Fibroblast of lung (primary cell): ENCODE measurements around the gene MBD5. TPM values are rescaled to one million over a fixed set of nuclear protein-coding genes. Genes with fewer than 3 reads are reported as not detected.

Source experiments
- DNase-seq, 2 donors: peaks; one replicate each; pipeline versions ENCODE4 v3.0.0 to v3.0.0-alpha.2; 2010; ENCODE audit warnings: low read depth in 2 of 2
- H2AFZ ChIP-seq: 2 replicates; pipeline ENCODE4 v1.5.1; 2012; ENCODE audit warnings: low read length, control low read depth, inconsistent platforms
- H3K27ac ChIP-seq: 2 replicates; pipeline ENCODE4 v1.5.1; 2011; ENCODE audit warnings: low read length, control low read depth; ENCODE audit not compliant: insufficient read depth
- H3K27me3 ChIP-seq: 2 replicates; pipeline ENCODE4 v1.5.1; 2011; ENCODE audit warnings: mild to moderate bottlenecking, low read length; ENCODE audit not compliant: control insufficient read depth, insufficient read depth
- H3K36me3 ChIP-seq: 2 replicates; pipeline ENCODE4 v1.5.1; 2011; ENCODE audit warnings: low read length; ENCODE audit not compliant: control insufficient read depth, insufficient read depth
- H3K4me1 ChIP-seq: 2 replicates; pipeline ENCODE4 v1.5.1; 2011; ENCODE audit warnings: low read length; ENCODE audit not compliant: control insufficient read depth, insufficient read depth; ENCODE audit errors: extremely low read depth
- H3K4me2 ChIP-seq: 2 replicates; pipeline ENCODE4 v1.5.1; 2011; ENCODE audit warnings: low read length, control low read depth; ENCODE audit not compliant: insufficient read depth; ENCODE audit errors: extremely low read depth
- H3K4me3 ChIP-seq, 4 experiments: fragments of 200-600 bp in 1 of 4; sonication (generic) in 1 of 4; replicated peaks in 1 of 4; 2 replicates each; pipeline ENCODE4 v1.5.1; 2011 to 2016; ENCODE audit warnings: low read length in 4 of 4, low read depth in 3 of 4, mild to moderate bottlenecking in 3 of 4, control low read depth in 2 of 4, inconsistent platforms in 1 of 4, mixed read lengths in 1 of 4; ENCODE audit not compliant: insufficient read depth in 1 of 4; ENCODE audit errors: control extremely low read depth in 1 of 4
- H3K79me2 ChIP-seq: 2 replicates; pipeline ENCODE4 v1.5.1; 2012; ENCODE audit warnings: mild to moderate bottlenecking, low read length, inconsistent platforms; ENCODE audit not compliant: control insufficient read depth, insufficient read depth
- H3K9ac ChIP-seq: 2 replicates; pipeline ENCODE4 v1.5.1; 2011; ENCODE audit warnings: mild to moderate bottlenecking, low read length, control low read depth; ENCODE audit not compliant: insufficient read depth
- H3K9me3 ChIP-seq: 2 replicates; pipeline ENCODE4 v1.5.1; 2012; ENCODE audit warnings: low read depth, low read length; ENCODE audit not compliant: control insufficient read depth, insufficient read depth
- H4K20me1 ChIP-seq: 2 replicates; pipeline ENCODE4 v1.5.1; 2011; ENCODE audit warnings: low read length; ENCODE audit not compliant: control insufficient read depth, insufficient read depth; ENCODE audit errors: extremely low read depth
- EZH2 ChIP-seq: IDR thresholded peaks from 2 replicates; pipeline ENCODE4 v1.5.1; 2012; ENCODE audit warnings: low read length, control low read depth, mild to moderate bottlenecking; ENCODE audit errors: missing control alignments
- polyA plus RNA-seq, 2 donors: library from polyadenylated mRNA; depleted of rRNA in 1 of 2; stranded (reverse) in 1 of 2; unstranded in 1 of 2; fragments of >200 nt; gene quantifications; 2 replicates each; pipeline ENCODE4 v1.2.1, GENCODE V29; 2011 to 2012; ENCODE audit warnings: missing spikeins in 1 of 2
- total RNA-seq: library from RNA; depleted of rRNA; stranded (reverse); fragments of >200 nt; gene quantifications from 2 replicates; pipeline ENCODE4 v1.2.1, GENCODE V29; 2014
- TF ChIP-seq, protein P1 (sequence below), 2 donors: IDR thresholded peaks in 1 of 2; conservative IDR thresholded peaks in 1 of 2; 1 replicate in 1 of 2; 2 replicates in 1 of 2; pipeline ENCODE4 v1.5.1; 2011 to 2012; ENCODE audit warnings: low read length in 2 of 2, control low read depth in 1 of 2, inconsistent platforms in 1 of 2, low read depth in 1 of 2, mild to moderate bottlenecking in 1 of 2

Gene MBD5
- total and polyA plus RNA-seq, 2 donors (not counting 1 experiment from before 2014, with no cell fraction given), result 26.1 to 32.4 TPM

DNA sequence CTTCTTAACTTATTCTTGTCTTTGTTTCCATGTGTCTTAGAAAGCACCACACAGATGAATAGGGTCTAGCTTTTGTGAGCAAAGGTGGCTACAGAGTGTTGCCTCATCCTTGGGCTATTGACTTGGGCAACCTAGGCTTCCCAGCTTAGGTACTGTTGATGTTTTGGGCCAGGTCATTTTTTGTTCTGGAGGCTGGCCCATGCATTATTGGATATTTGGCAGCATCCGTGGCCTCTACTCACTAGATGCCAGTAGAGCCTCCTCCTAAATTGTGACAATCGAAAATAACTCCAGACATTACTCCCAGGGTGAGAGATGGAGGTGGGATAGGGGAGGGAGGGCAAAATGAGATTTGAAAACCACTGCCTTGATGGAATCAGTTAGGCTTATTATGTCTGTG lies 496.4 kb downstream of the MBD5 start:
- DNase-seq, result no peak
- Histone ChIP-seq H3K27ac (no peak overlapping the region), H3K9me3 (no peaks in the 10 kb centered on the region), H3K4me2 (no peak overlapping the region), H3K4me3 (no peak overlapping the region), H3K27me3 (no peaks in the 10 kb centered on the region), H2AFZ (no peak overlapping the region), H3K4me1 (no peaks in the 10 kb centered on the region), H3K36me3 (no peaks in the 10 kb centered on the region), H3K9ac (no peak overlapping the region), H3K79me2 (no peaks in the 10 kb centered on the region), H4K20me1 (no peaks in the 10 kb centered on the region)
- no peak for TF ChIP-seq EZH2
- TF ChIP-seq, protein P1, sequence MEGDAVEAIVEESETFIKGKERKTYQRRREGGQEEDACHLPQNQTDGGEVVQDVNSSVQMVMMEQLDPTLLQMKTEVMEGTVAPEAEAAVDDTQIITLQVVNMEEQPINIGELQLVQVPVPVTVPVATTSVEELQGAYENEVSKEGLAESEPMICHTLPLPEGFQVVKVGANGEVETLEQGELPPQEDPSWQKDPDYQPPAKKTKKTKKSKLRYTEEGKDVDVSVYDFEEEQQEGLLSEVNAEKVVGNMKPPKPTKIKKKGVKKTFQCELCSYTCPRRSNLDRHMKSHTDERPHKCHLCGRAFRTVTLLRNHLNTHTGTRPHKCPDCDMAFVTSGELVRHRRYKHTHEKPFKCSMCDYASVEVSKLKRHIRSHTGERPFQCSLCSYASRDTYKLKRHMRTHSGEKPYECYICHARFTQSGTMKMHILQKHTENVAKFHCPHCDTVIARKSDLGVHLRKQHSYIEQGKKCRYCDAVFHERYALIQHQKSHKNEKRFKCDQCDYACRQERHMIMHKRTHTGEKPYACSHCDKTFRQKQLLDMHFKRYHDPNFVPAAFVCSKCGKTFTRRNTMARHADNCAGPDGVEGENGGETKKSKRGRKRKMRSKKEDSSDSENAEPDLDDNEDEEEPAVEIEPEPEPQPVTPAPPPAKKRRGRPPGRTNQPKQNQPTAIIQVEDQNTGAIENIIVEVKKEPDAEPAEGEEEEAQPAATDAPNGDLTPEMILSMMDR (conservative IDR thresholded peaks at IDR 0.05 in 1 of 2, IDR thresholded peaks at IDR 0.05 in 1 of 2; ENCODE audit: low read depth in 1 of 2, low read length in 2 of 2), result no peak

DNA sequence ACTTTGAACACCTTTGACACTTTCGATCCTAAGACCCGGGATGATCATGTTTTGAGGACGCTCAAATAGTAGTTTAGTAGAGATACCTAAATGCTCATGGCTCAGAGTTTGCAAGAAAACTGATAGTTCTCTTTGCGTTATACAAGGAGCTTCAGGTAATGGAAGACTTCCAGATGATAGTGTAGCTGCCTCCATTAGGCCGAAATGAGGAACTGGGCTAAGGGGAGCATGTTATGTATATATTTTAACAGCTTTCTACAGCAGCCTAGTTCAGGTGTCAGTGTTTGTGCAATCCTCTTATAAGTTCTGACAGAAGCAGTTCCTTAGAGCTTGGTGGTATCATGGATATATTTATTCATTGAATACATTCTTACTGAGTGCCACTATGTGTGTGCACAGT lies 496.9 kb downstream of the MBD5 start:
- no peaks in the 10 kb centered on the region for H3K4me1 ChIP-seq
- TF ChIP-seq EZH2, result no peak
- TF ChIP-seq, protein P1 (conservative IDR thresholded peaks at IDR 0.05 in 1 of 2, IDR thresholded peaks at IDR 0.05 in 1 of 2; ENCODE audit: low read depth in 1 of 2, low read length in 2 of 2), result no peak
- no peaks in the 10 kb centered on the region for H3K79me2 ChIP-seq
- no peak overlapping the region for H2AFZ ChIP-seq
- H3K27ac ChIP-seq, result no peak overlapping the region
- H3K4me3 ChIP-seq, result no peak overlapping the region
- no peak overlapping the region for H3K4me2 ChIP-seq
- no peaks in the 10 kb centered on the region for H4K20me1 ChIP-seq
- H3K9me3 ChIP-seq, result no peaks in the 10 kb centered on the region
- no peaks in the 10 kb centered on the region for H3K36me3 ChIP-seq
- no peaks in the 10 kb centered on the region for H3K27me3 ChIP-seq
- no peak overlapping the region for H3K9ac ChIP-seq
- no peak for DNase-seq

DNA sequence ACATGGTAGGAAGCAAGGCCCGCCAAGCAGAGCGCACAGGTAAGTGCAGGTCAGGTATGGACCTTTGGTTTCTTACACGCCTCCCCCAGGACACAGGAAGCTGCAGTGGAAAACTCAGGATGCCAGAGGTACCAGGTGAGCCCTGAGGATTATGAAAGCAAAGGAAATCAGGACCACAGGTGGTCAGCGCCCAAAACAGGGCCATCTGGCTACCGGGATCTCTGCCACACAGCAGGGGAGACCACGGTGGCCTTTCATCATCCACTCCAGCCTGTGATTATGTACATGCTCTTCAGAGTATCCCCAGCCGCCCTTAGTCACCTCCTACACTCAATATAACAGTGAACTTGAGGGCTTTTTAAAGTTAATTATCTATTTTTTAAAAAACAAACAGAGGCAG lies 498.1 kb downstream of the MBD5 start:
- TF ChIP-seq EZH2, result no peak
- TF ChIP-seq, protein P1 (conservative IDR thresholded peaks at IDR 0.05 in 1 of 2, IDR thresholded peaks at IDR 0.05 in 1 of 2; ENCODE audit: low read depth in 1 of 2, low read length in 2 of 2), result no peak
- Histone ChIP-seq H3K36me3 (no peaks in the 10 kb centered on the region), H3K4me2 (no peak overlapping the region), H3K27me3 (no peaks in the 10 kb centered on the region), H3K27ac (no peak overlapping the region), H3K9me3 (no peaks in the 10 kb centered on the region), H3K4me3 (no peak overlapping the region), H3K79me2 (no peaks in the 10 kb centered on the region), H4K20me1 (no peaks in the 10 kb centered on the region), H3K9ac (no peak overlapping the region), H3K4me1 (no peaks in the 10 kb centered on the region), H2AFZ (no peak overlapping the region)
- no peak for DNase-seq
